K562 (cell line): ENCODE results near the gene KCTD6. TPM values are rescaled to one million over a fixed set of nuclear protein-coding genes. Genes with fewer than 3 reads are reported as not detected.

Experiments used
- BHLHE40 ChIP-seq: IDR thresholded peaks from 2 replicates; pipeline ENCODE4 v1.6.1; 2011; ENCODE audit warnings: low read length, improper control_type of control experiment
- CCAR2 ChIP-seq: fragments of 200-400 bp; formaldehyde crosslinking; IDR thresholded peaks from 2 replicates; pipeline ENCODE4 v1.6.1; 2017; ENCODE audit warnings: mild to moderate bottlenecking, low read depth, low read length
- CREB3 ChIP-seq: fragments of 450-650 bp; conservative IDR thresholded peaks from 2 replicates; pipeline ENCODE4 v1.6.1; 2016; ENCODE audit warnings: missing genetic modification characterization, low read depth, mild to moderate bottlenecking, missing compliant biosample characterization, moderate library complexity
- ELF4 ChIP-seq: fragments of 450-650 bp; formaldehyde crosslinking; IDR thresholded peaks from 2 replicates; pipeline ENCODE4 v1.4.0; 2022; ENCODE audit warnings: missing genetic modification characterization
- KLF13 ChIP-seq: fragments of 450-650 bp; IDR thresholded peaks from 2 replicates; pipeline ENCODE4 v1.6.1; 2016; ENCODE audit warnings: missing genetic modification characterization, low read depth, mild to moderate bottlenecking, missing compliant biosample characterization, moderate library complexity, borderline replicate concordance
- OTX1 ChIP-seq: fragments of 450-650 bp; formaldehyde crosslinking; IDR thresholded peaks from 2 replicates; pipeline ENCODE4 v1.4.0; 2022; ENCODE audit warnings: mild to moderate bottlenecking
- PCBP2 ChIP-seq: fragments of 200-400 bp; formaldehyde crosslinking; IDR thresholded peaks from 2 replicates; pipeline ENCODE4 v1.6.1; 2018; ENCODE audit warnings: low read length, low read depth, mild to moderate bottlenecking, moderate library complexity; ENCODE audit not compliant: poor library complexity, severe bottlenecking
- RBM15 ChIP-seq: fragments of 200-400 bp; formaldehyde crosslinking; IDR thresholded peaks from 2 replicates; pipeline ENCODE4 v1.6.1; 2018; ENCODE audit warnings: mild to moderate bottlenecking, low read length, moderate library complexity; ENCODE audit not compliant: insufficient read depth
- RBM22 ChIP-seq: fragments of 200-400 bp; formaldehyde crosslinking; IDR thresholded peaks from 2 replicates; pipeline ENCODE4 v1.6.1; 2018; ENCODE audit warnings: low read length, low read depth; ENCODE audit not compliant: poor library complexity, severe bottlenecking
- SAFB ChIP-seq: fragments of 200-400 bp; formaldehyde crosslinking; IDR thresholded peaks from 2 replicates; pipeline ENCODE4 v1.6.1; 2017; ENCODE audit warnings: low read depth, low read length, borderline replicate concordance
- TCF7L2 ChIP-seq: fragments of 150-350 bp; IDR thresholded peaks from 2 replicates; pipeline ENCODE4 v1.6.1; 2016; ENCODE audit warnings: low read depth, mild to moderate bottlenecking, low read length, moderate library complexity
- THAP7 ChIP-seq: fragments of 250-450 bp; sonication (Bioruptor Pico); IDR thresholded peaks from 2 replicates; pipeline ENCODE4 v1.5.0; 2021
- ZBTB5 ChIP-seq: fragments of 450-650 bp; IDR thresholded peaks from 2 replicates; pipeline ENCODE4 v1.6.1; 2017; ENCODE audit warnings: antibody characterized with exemption
- ZNF398 ChIP-seq: fragments of 250-450 bp; sonication (Bioruptor Pico); IDR thresholded peaks from 2 replicates; pipeline ENCODE4 v1.8.0; 2021; ENCODE audit warnings: moderate library complexity, mild to moderate bottlenecking, inconsistent platforms
- ZNF609 ChIP-seq: sonication (generic); formaldehyde crosslinking; IDR thresholded peaks from 2 replicates; pipeline ENCODE4 v1.8.1; 2023; ENCODE audit warnings: missing genetic modification reagents, mild to moderate bottlenecking, borderline replicate concordance
- polyA plus RNA-seq, 8 experiments: library from polyadenylated mRNA; depleted of rRNA in 4 of 8; stranded (reverse) in 5 of 8; unstranded in 3 of 8; fragments of >200 nt; fragmentation: Nextera tagmentation in 2 of 8; fragmentation: Illumina TruSeq in 1 of 8; extraction: Ambion mirVana in 2 of 8; extraction: Trizol in 1 of 8; gene quantifications; 2 replicates each; pipeline versions ENCODE4 v1.2.1 to v1.2.3, GENCODE V29; 2011 to 2014; ENCODE audit warnings: inconsistent platforms in 1 of 8, missing spikeins in 1 of 8
- total RNA-seq, 7 experiments: library from RNA; depleted of rRNA in 6 of 7; stranded (reverse); fragments of >200 nt in 6 of 7; fragmentation: Illumina TruSeq in 2 of 7; extraction: Trizol in 2 of 7; gene quantifications; 2 replicates each; pipeline versions ENCODE4 v1.2.1 to v1.2.3, GENCODE V29; 2011 to 2021; ENCODE audit warnings: low replicate concordance in 1 of 7

KCTD6 gene
- total and polyA plus RNA-seq, 9 of the 15 experiments (the other 6 are each of a cell fraction or from before 2014, with no cell fraction given) = 2.1 to 5.9 (median 4.5) TPM

- no peak for TF ChIP-seq RBM22
- no peak for TF ChIP-seq CREB3
- no peak for TF ChIP-seq PCBP2
- TF ChIP-seq OTX1 (CRISPR knock-in tag) = no peak
- no peak for TF ChIP-seq ZBTB5
- TF ChIP-seq TCF7L2 = no peak
- no peak for TF ChIP-seq ZNF609
- TF ChIP-seq CCAR2 = no peak
- TF ChIP-seq BHLHE40 = no peak
- TF ChIP-seq RBM15 = no peak
- no peak for TF ChIP-seq ELF4 (CRISPR knock-in tag)
- TF ChIP-seq KLF13 (tag) = no peak
- TF ChIP-seq THAP7 (CRISPR knock-in tag) = no peak
- TF ChIP-seq SAFB = no peak
- TF ChIP-seq ZNF398 = no peak
Observed at GRCh38 chr3:58491506-58492402, at the start of gene KCTD6 (continued).
